ENCODE results near the gene FBXL13. TPM values are rescaled to one million over a fixed set of nuclear protein-coding genes. Genes with fewer than 3 reads are reported as not detected.
"Not testable (repeated sequence)": the region's sequence is repeated elsewhere in the genome, so short reads cannot be mapped to it uniquely, and the experiment has no call there.

The FBXL13 gene
- polyA plus RNA-seq, 1 experiment: 0.20 TPM

GRCh38 chr7:103063895-103064294 is 10.7 kb downstream of the FBXL13 start:
- CTCF ChIA-PET: interaction anchor here (0.8 kb wide), 1 partner anchor 9 kb away, joined by 6 read pairs; no protein-coding TSS in a partner anchor
- POLR2A ChIA-PET: no interaction called here
- no peaks in the 10 kb centered on the region for H3K27me3 ChIP-seq (ENCODE audit: control insufficient read depth, insufficient read depth, low read length)
- no peaks in the 10 kb centered on the region for H3K36me3 ChIP-seq (ENCODE audit: control insufficient read depth, insufficient read depth, low read length)
- DNase-seq (ENCODE audit: low read depth): no peak
- H3K4me3 ChIP-seq (ENCODE audit: low read depth, low read length): no peak overlapping the region
- TF ChIP-seq CTCF (IDR thresholded peaks at IDR 0.05; ENCODE audit: insufficient read depth, low read depth, low read length): no peak

GRCh38 chr7:103059471-103059870 is 15.1 kb downstream of the FBXL13 start:
- ChIA-PET POLR2A (no interaction called here), CTCF (interaction anchor here (1.5 kb wide), 1 partner anchor 10 kb away, joined by 4 read pairs; no protein-coding TSS in a partner anchor)
- Histone ChIP-seq H3K4me3 (ENCODE audit: low read depth, low read length) (no peak overlapping the region), H3K36me3 (ENCODE audit: control insufficient read depth, insufficient read depth, low read length) (no peaks in the 10 kb centered on the region), H3K27me3 (ENCODE audit: control insufficient read depth, insufficient read depth, low read length) (no peaks in the 10 kb centered on the region)
- TF ChIP-seq CTCF (IDR thresholded peaks at IDR 0.05; ENCODE audit: insufficient read depth, low read depth, low read length): no peak
- no peak for DNase-seq (ENCODE audit: low read depth)

GRCh38 chr7:103058122-103058521 is 16.5 kb downstream of the FBXL13 start:
- H3K36me3 ChIP-seq (ENCODE audit: control insufficient read depth, insufficient read depth, low read length): no peaks in the 10 kb centered on the region
- ChIA-PET CTCF (interaction anchor here (1.0 to 1.5 kb wide), 2 partner anchors 9 to 12 kb away, joined by 3 to 4 read pairs; no protein-coding TSS in a partner anchor), POLR2A (no interaction called here)
- no peak for DNase-seq (ENCODE audit: low read depth)
- TF ChIP-seq CTCF (IDR thresholded peaks at IDR 0.05; ENCODE audit: insufficient read depth, low read depth, low read length): no peak
- no peaks in the 10 kb centered on the region for H3K27me3 ChIP-seq (ENCODE audit: control insufficient read depth, insufficient read depth, low read length)
- H3K4me3 ChIP-seq (ENCODE audit: low read depth, low read length): no peak overlapping the region

- POLR2A ChIA-PET; H3K27me3 ChIP-seq (ENCODE audit: control insufficient read depth, insufficient read depth, low read length); H3K4me3 ChIP-seq (ENCODE audit: low read depth, low read length); H3K36me3 ChIP-seq (ENCODE audit: control insufficient read depth, insufficient read depth, low read length); DNase-seq (ENCODE audit: low read depth): not testable (repeated sequence)
- CTCF ChIA-PET: interaction anchor here (2.0 kb wide), 1 partner anchor 10 kb away, joined by 7 read pairs; no protein-coding TSS in a partner anchor
These were observed 18.6 kb downstream of the FBXL13 start for GRCh38 chr7:103056006-103056405.

- no peaks in the 10 kb centered on the region for H3K36me3 ChIP-seq (ENCODE audit: control insufficient read depth, insufficient read depth, low read length)
- H3K4me3 ChIP-seq (ENCODE audit: low read depth, low read length): no peak overlapping the region
- H3K27me3 ChIP-seq (ENCODE audit: control insufficient read depth, insufficient read depth, low read length): no peaks in the 10 kb centered on the region
- no peak for TF ChIP-seq CTCF (IDR thresholded peaks at IDR 0.05; ENCODE audit: insufficient read depth, low read depth, low read length)
- no peak for DNase-seq (ENCODE audit: low read depth)
- ChIA-PET POLR2A (no interaction called here), CTCF (interaction anchor here (1.6 kb wide), 1 partner anchor 178 kb away, joined by 4 read pairs; no protein-coding TSS in a partner anchor)
These were observed 23.1 kb downstream of the FBXL13 start for GRCh38 chr7:103051519-103051918.

GRCh38 chr7:103048833-103049232 is 25.8 kb downstream of the FBXL13 start:
- ChIA-PET POLR2A (no interaction called here), CTCF (interaction anchor here (1.1 kb wide), 1 partner anchor 10 kb away, joined by 3 read pairs; no protein-coding TSS in a partner anchor)
- no peak for TF ChIP-seq CTCF (IDR thresholded peaks at IDR 0.05; ENCODE audit: insufficient read depth, low read depth, low read length)
- H3K27me3 ChIP-seq (ENCODE audit: control insufficient read depth, insufficient read depth, low read length): no peaks in the 10 kb centered on the region
- H3K36me3 ChIP-seq (ENCODE audit: control insufficient read depth, insufficient read depth, low read length): no peaks in the 10 kb centered on the region
- DNase-seq (ENCODE audit: low read depth): no peak
- H3K4me3 ChIP-seq (ENCODE audit: low read depth, low read length): no peak overlapping the region

GRCh38 chr7:103041815-103042214 is 32.8 kb downstream of the FBXL13 start:
- H3K4me3 ChIP-seq (ENCODE audit: low read depth, low read length); H3K36me3 ChIP-seq (ENCODE audit: control insufficient read depth, insufficient read depth, low read length); DNase-seq (ENCODE audit: low read depth); POLR2A ChIA-PET; H3K27me3 ChIP-seq (ENCODE audit: control insufficient read depth, insufficient read depth, low read length); CTCF ChIA-PET: not testable (repeated sequence)

- H3K27me3 ChIP-seq (ENCODE audit: control insufficient read depth, insufficient read depth, low read length); POLR2A ChIA-PET; DNase-seq (ENCODE audit: low read depth); H3K36me3 ChIP-seq (ENCODE audit: control insufficient read depth, insufficient read depth, low read length); H3K4me3 ChIP-seq (ENCODE audit: low read depth, low read length): not testable (repeated sequence)
- CTCF ChIA-PET: interaction anchor here (1.0 kb wide), 1 partner anchor 28 kb away, joined by 3 read pairs; no protein-coding TSS in a partner anchor
These were observed 36.5 kb downstream of the FBXL13 start for GRCh38 chr7:103037823-103038739.
